MM.1S (cell line): Measurements from ENCODE around the gene ZDHHC22.

Source experiments
- EZH2 ChIP-seq: fragments of 300-600 bp; sonication (generic); optimal IDR thresholded peaks from 2 replicates; pipeline ENCODE3; 2017; ENCODE audit warnings: low read depth, mild to moderate bottlenecking, antibody characterized with exemption, low read length, mixed read lengths
- TF ChIP-seq, protein P1 (sequence below): fragments of 300-600 bp; sonication (generic); IDR thresholded peaks from 2 replicates; pipeline ENCODE4 v1.5.1; 2016; ENCODE audit warnings: antibody characterized with exemption, low read length, mixed read lengths

DNA sequence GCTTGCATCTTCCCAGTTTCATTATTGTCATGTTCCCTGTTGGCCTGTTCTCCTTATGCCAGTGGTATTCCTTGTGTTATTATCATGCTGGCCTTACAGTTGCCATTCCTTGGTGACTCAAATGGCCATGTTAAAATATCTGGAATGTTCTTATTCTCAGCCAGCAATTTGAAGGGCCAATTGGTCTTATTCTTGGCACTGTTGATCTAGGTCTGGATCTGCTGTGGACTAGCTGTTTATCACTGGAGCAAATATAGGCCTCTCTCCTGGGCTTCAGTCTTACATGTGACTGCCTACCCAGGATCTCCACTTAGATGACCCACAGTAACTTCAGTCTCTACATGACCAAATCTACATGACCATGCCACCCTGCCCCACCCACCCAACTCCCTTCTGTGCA lies 38.1 kb downstream of the ZDHHC22 start:
- TF ChIP-seq, protein P1, sequence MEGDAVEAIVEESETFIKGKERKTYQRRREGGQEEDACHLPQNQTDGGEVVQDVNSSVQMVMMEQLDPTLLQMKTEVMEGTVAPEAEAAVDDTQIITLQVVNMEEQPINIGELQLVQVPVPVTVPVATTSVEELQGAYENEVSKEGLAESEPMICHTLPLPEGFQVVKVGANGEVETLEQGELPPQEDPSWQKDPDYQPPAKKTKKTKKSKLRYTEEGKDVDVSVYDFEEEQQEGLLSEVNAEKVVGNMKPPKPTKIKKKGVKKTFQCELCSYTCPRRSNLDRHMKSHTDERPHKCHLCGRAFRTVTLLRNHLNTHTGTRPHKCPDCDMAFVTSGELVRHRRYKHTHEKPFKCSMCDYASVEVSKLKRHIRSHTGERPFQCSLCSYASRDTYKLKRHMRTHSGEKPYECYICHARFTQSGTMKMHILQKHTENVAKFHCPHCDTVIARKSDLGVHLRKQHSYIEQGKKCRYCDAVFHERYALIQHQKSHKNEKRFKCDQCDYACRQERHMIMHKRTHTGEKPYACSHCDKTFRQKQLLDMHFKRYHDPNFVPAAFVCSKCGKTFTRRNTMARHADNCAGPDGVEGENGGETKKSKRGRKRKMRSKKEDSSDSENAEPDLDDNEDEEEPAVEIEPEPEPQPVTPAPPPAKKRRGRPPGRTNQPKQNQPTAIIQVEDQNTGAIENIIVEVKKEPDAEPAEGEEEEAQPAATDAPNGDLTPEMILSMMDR = no peak
- no peak for TF ChIP-seq EZH2
